Calu3 (cell line): ENCODE results near the gene MED17. TPM values are rescaled to one million over a fixed set of nuclear protein-coding genes. Genes with fewer than 3 reads are reported as not detected.

Source experiments
- BruUV-seq: library from RNA; stranded (reverse); fragments of 400-500 nt; replicated peaks from 2 replicates; lab custom pipeline; 2021; lab: Mats Ljungman, UMichigan
- CTCF ChIA-PET: fragments of 300-600 bp; sonication (Branson Sonifier 250); formaldehyde crosslinking; loops from one replicate; lab custom pipeline; 2022; ENCODE audit warnings: antibody characterized with exemption; lab: Charles Lee
- DNase-seq: peaks from one replicate; pipeline ENCODE4 v3.0.0; 2022
- H3K27ac Mint-ChIP-seq: one replicate; pipeline ENCODE4 v1.8.0; 2022; ENCODE audit warnings: mixed read lengths; ENCODE audit not compliant: unreplicated experiment
- H3K27me3 Mint-ChIP-seq: one replicate; pipeline ENCODE4 v1.8.0; 2022; ENCODE audit warnings: mixed read lengths; ENCODE audit not compliant: unreplicated experiment
- H3K36me3 Mint-ChIP-seq: one replicate; pipeline ENCODE4 v1.8.0; 2022; ENCODE audit warnings: mild to moderate bottlenecking, moderate library complexity, mixed read lengths; ENCODE audit not compliant: insufficient read depth, unreplicated experiment
- H3K4me1 Mint-ChIP-seq: one replicate; pipeline ENCODE4 v1.8.0; 2022; ENCODE audit warnings: mild to moderate bottlenecking, low read depth, mixed read lengths; ENCODE audit not compliant: unreplicated experiment
- H3K4me3 Mint-ChIP-seq: one replicate; pipeline ENCODE4 v1.8.0; 2022; ENCODE audit warnings: mild to moderate bottlenecking, low read depth, moderate library complexity, mixed read lengths; ENCODE audit not compliant: unreplicated experiment
- H3K9me3 Mint-ChIP-seq: one replicate; pipeline ENCODE4 v1.8.0; 2022; ENCODE audit warnings: low read depth, mixed read lengths; ENCODE audit not compliant: unreplicated experiment
- intact Hi-C: fragments of 100-400 bp; cut with micrococcal nuclease; formaldehyde crosslinking; loops from one replicate; pipeline ENCODE4 v1.10.0; 2022; ENCODE audit not compliant: unreplicated experiment
- total RNA-seq: library from RNA; stranded (reverse); gene quantifications from 2 replicates; pipeline ENCODE4 v1.2.3, GENCODE V29; 2022
- TF ChIP-seq, protein P1 (sequence below): fragments of 200-600 bp; IDR thresholded peaks from one replicate; pipeline ENCODE4 v1.8.0; 2022; ENCODE audit warnings: antibody characterized with exemption; ENCODE audit not compliant: unreplicated experiment

The MED17 gene
- total RNA-seq, 1 experiment from 2014 or later: 24.6 TPM

DNA sequence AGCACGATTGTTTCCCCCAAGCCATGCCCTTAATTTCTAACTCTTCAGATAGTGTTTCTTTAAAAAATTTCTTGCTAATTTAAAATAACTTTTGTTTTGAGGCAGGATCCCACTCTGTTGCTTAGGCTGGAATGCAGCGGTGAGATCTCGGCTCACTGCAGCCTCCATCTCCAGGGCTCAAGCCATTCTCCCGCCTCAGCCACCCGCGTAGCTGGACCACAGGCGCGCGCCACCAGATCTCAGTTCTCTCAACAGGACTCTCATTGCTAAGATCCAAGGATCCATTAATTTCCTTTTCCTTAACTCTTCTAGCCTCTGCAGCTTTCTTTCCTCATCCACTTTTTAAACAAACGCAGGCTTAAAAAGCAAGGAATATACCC is 327 bp upstream of the MED17 start:
- Mint-ChIP-seq H3K27me3 (no peaks in the 10 kb centered on the region), H3K27ac (peak overlapping the region; percentile 76), H3K4me1 (peaks cover 17% of the 10 kb centered on the region), H3K36me3 (peaks cover 36% of the 10 kb centered on the region), H3K4me3 (peak overlapping the region; percentile 87), H3K9me3 (no peaks in the 10 kb centered on the region)
- no peak for DNase-seq
- intact Hi-C loops: loop anchor here (2.0 kb wide), 1 partner anchor 43 kb away; the partner anchor contains the start of genes C11orf54 and TAF1D
- CTCF ChIA-PET: interaction anchor here (0.8 to 1.1 kb wide), 3 partner anchors 20 to 753 kb away, joined by 3 to 9 read pairs (median 3); partner anchors contain the start of genes C11orf54 and TAF1D
- BruUV-seq: TSS peak; percentile 76
- TF ChIP-seq, protein P1, sequence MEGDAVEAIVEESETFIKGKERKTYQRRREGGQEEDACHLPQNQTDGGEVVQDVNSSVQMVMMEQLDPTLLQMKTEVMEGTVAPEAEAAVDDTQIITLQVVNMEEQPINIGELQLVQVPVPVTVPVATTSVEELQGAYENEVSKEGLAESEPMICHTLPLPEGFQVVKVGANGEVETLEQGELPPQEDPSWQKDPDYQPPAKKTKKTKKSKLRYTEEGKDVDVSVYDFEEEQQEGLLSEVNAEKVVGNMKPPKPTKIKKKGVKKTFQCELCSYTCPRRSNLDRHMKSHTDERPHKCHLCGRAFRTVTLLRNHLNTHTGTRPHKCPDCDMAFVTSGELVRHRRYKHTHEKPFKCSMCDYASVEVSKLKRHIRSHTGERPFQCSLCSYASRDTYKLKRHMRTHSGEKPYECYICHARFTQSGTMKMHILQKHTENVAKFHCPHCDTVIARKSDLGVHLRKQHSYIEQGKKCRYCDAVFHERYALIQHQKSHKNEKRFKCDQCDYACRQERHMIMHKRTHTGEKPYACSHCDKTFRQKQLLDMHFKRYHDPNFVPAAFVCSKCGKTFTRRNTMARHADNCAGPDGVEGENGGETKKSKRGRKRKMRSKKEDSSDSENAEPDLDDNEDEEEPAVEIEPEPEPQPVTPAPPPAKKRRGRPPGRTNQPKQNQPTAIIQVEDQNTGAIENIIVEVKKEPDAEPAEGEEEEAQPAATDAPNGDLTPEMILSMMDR: no peak

DNA sequence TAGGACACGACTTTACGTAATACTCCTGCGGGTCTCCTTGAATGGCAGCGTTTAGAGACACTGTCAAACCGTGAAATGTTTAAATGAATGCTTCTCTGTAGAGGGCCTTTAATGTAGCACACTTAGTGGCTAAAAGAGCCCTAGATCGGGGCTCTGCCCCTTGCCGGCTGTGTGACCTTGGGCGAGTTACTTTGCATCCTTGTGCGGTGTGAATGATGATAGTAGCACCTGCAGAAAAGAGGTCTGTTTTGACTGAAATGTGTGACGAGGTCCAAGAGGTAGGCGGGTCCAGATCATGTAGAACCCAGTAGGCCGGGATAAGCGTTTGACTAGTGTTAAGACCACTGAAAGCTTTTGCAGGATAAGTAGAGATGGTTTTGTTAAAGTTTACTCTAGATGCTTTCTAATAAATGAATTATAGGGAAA is 866 bp downstream of the MED17 start:
- peaks cover 36% of the 10 kb centered on the region for H3K36me3 Mint-ChIP-seq
- DNase-seq: no peak
- H3K27me3 Mint-ChIP-seq: no peaks in the 10 kb centered on the region
- TF ChIP-seq, protein P1: no peak
- intact Hi-C loops: loop anchor here (2.0 kb wide), 1 partner anchor 44 kb away; the partner anchor contains the start of genes C11orf54 and TAF1D
- CTCF ChIA-PET: no interaction called here
- BruUV-seq: TSS peak; percentile 49
- H3K9me3 Mint-ChIP-seq: no peaks in the 10 kb centered on the region
- H3K4me3 Mint-ChIP-seq: peak overlapping the region; percentile 87
- peaks cover 17% of the 10 kb centered on the region for H3K4me1 Mint-ChIP-seq
- H3K27ac Mint-ChIP-seq: peak overlapping the region; percentile 76

DNA sequence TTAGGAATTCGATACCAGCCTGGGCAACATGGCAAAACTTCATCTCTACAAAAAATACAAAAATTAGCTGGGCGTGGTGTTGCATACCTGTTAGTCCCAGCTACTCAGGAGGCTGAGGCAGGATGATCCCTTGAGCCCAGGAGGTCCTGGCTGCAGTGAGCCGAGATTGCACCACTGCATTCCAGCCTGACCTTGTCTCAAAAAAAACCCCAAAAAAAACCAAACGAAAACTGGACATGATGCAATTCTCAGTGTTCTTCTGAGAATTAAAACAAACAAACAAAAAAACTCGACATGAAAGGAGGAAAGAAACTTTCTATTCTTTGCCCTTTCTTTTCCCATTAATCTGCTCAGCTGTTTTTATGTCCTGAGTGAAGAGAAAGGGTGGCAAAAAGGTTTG is 7.4 kb downstream of the MED17 start:
- TF ChIP-seq, protein P1: no peak
- intact Hi-C loops: no loop called here
- H3K36me3 Mint-ChIP-seq: peaks cover 29% of the 10 kb centered on the region
- DNase-seq: no peak
- no peak overlapping the region for H3K4me3 Mint-ChIP-seq
- BruUV-seq: no TSS peak
- peaks cover 8% of the 10 kb centered on the region for H3K4me1 Mint-ChIP-seq
- no peaks in the 10 kb centered on the region for H3K27me3 Mint-ChIP-seq
- CTCF ChIA-PET: no interaction called here
- H3K27ac Mint-ChIP-seq: no peak overlapping the region
- no peaks in the 10 kb centered on the region for H3K9me3 Mint-ChIP-seq

DNA sequence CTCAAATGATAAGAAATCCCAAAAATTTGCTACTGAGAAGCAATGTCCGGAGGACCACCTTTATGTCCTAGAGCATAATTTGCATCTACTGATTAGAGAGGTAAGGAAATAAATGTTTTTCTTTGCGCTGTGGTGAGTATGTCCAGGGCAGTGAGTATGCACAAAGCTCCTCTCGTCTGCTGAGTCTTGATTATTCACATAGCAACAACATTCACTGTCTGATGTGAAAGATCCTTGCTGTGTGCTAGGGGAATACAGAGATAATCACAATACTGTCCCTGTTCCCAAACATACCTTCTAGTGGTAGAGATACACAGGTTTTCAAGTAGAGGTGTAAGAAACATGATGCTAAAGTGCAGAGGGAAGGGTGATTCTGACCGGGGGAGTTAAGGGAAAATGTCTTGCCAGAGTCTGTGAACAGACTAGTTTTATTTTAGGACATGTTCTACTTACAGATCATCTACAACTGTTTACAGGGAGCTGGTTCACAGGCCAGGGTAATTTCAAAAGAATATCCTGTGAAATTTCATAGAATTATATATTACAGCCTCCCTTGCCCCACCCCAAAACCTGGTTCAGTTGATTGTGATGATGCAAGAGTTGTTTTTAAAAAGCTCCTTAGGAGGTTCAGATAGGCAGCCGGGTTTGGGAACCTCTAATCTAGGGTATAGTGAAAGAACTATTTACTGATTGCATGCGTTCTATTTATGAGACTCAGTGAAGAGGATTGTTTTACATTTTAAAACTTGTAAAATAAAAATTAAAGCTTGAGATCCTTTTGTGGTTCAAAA is 12.6 kb downstream of the MED17 start:
- BruUV-seq: no TSS peak
- TF ChIP-seq, protein P1: no peak
- Mint-ChIP-seq H3K4me1 (no peaks in the 10 kb centered on the region), H3K27me3 (no peaks in the 10 kb centered on the region), H3K36me3 (peaks cover 17% of the 10 kb centered on the region), H3K9me3 (no peaks in the 10 kb centered on the region), H3K4me3 (no peak overlapping the region), H3K27ac (no peak overlapping the region)
- DNase-seq: no peak
- CTCF ChIA-PET: no interaction called here
- intact Hi-C loops: no loop called here
